GM19468 (cell line): ENCODE measurements around the gene UQCRQ.
"Not testable (repeated sequence)": the region's sequence is repeated elsewhere in the genome, so short reads cannot be mapped to it uniquely, and the experiment has no call there.

Experiments
- ATAC-seq: cut with Tn5 transposase; IDR thresholded peaks from one replicate; pipeline ENCODE4 v1.9.1; 2021; ENCODE audit warnings: mild to moderate bottlenecking, moderate library complexity, moderate number of reproducible peaks; ENCODE audit not compliant: unreplicated experiment; ENCODE audit errors: extremely low read depth

The UQCRQ gene

DNA sequence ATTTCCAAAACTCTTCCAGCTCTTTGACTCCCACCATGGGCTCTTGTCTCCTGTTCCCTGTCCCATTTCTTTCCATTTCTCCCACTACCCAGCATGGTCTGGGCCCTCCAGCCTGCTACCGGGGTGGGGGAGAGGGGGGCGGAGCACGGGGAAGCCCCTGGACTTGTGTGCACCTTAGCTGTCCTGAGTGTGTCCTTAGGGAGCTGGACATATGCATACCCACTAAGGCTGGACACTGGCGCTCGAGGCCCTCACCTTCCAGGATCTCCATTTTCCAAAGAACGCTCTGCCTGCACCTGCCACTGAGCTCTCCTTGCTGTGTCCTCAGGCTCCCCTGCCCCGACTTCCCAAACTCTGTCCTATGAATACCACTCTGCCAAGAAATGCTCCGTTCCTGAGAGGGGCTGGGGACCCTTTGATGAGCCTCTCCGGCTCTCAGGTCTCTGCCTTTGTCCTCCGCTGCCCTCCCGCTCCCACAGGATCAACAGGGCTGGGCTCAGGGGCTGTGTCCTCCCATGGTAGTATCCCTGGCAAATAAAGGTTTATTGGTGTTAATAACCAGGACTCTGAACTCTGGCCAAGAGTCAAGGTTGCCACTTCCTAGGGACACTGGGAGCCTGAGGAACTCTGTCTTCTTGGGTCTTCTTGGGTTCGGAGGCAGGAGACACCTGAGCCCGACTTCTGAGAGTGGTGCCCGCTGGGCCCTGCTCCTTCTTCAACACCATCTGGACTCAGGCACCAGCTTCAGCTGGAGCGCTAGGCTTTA is 35.2 kb upstream of the UQCRQ start:
- no peak for ATAC-seq

DNA sequence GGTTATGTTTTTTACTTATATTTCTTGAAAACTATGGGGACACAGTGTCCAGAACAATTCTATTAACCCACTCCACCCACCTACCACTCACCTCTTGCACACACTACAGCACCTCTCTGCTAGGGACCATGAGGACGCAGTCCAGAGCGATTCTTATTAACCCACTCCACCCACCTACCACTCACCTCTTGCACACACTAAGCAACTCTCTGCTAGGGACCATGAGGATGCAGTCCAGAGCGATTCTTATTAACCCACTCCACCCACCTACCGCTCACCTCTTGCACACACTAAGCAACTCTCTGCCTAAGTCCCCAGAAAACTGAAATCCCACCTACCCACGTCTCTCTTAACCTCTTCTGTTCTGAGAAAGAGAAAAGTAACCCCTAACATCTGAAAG is 33.8 kb upstream of the UQCRQ start:
- no peak for ATAC-seq

- ATAC-seq = no peak
These were observed 32.4 kb upstream of the UQCRQ start for GRCh38 chr5:132834057-132834456.

- ATAC-seq = no peak
These were observed 29.6 kb upstream of the UQCRQ start for GRCh38 chr5:132836852-132837251.

DNA sequence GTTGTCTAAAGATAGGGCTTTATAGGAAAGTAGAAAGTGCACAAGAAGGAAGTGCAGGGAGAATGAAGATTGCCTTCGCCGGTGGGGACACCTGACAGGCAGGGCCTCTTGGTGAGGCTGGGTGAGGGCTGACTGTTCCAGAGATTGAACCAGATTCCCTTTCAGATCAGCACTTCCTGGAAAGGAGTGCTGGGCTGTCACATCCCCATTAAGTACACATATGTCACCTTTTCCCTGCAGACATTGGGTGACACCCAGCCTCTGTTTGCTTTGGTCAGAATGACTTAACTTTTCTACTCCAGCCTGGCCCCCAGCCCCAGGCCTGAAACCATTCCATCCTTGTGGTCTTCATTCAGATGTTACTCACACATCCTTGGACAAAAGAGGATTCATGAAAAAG is 28.6 kb upstream of the UQCRQ start:
- ATAC-seq = no peak

DNA sequence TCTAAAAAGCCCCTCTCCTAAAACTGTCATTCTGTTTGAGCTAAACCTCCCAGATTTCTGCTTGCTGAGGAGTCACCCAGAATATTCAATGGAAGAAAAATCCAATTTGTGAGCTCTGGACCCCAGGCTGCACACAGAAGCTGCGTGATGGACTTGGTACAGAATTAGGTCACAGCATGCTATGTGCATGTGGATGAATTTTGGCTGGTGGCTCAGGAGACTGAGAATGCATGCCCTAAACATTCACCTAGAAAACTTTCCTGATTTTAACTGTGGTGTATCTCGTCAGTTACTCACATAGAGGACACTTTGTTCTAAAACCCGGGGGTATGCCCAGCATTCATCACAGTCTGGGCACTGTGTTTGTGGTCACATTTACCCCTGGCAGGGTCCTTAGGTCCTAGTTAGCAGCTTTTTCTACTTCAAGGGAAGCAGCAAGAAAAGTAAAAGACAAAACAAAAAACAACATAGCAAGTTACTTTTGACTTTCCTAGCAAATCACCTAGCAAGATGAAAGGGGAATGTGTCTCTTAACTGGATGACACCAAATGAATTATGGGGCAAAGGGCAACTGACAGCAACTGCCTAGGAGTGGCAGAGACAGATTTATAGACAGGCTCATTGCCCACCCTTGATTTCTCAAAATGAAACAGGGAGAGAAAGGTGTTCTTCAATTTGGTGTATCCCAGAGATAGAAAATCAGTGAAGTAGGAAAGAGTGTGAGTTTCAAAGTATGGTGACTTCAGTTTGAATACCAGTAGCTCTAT is 27.7 kb upstream of the UQCRQ start:
- ATAC-seq = no peak

DNA sequence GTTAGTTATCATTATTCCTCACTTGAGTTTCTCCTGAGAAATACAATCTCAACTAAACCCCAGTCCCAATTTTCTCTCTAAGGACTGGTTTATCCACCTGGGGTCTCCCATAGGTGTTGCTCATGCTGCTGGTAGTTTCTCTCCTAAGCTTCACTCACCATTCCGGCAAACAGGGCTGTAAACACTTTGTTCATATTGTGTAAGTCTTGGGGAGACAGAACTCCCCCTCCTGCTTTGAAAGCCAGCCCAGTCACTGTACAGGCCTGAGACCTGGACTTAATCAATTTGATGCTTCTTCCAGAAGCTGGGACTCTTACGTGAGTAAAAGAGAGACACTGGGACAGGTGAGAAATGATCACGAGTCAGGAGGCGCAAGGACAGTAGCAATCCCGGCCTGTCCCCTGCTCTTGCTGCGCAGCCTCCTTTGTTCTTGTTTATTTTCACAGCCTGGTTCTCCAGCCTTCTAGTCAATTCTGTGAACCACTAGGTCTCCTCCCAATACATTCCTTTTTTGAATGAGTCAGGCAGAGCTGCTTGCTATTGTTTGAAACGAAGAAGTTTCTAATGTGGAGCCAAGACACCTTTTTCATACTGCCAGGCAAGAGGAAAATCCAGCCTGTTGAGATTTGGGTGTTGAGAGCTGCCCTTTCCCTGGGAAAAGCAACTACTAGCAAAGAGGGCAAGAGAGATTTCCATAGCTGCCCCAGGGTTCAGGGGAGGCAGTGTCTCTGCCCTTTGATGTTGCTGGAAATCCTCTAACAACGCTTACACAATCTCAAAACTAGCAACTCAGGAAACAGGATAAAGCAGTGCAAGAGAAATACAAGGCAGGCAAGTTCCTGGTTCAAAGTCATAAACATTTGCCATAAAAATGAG is 26.8 kb upstream of the UQCRQ start:
- no peak for ATAC-seq

GRCh38 chr5:132840313-132840712 is 26.1 kb upstream of the UQCRQ start:
- no peak for ATAC-seq

DNA sequence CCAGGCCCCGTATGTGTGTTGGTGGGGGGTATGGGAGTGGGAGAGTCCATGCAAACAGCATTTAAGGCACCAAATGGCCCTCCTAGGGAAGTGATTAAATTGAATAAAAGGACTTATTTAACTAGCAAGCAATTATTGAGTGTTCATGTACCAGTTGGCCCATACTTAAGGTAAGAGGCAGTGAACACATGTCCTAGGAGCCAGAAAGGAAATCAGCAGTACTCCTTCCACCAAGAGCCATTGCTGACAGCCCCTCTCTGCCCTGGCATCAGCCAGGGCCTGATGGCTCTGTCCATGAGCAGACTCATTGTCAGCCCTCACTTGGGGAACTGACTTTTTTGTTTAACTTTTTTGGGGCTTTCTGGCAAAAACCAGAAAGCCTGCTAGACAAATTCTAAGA is 25.5 kb upstream of the UQCRQ start:
- ATAC-seq = no peak

GRCh38 chr5:132841305-132841704 is 25.1 kb upstream of the UQCRQ start:
- no peak for ATAC-seq

- ATAC-seq = no peak
These were observed 18.2 kb upstream of the UQCRQ start for GRCh38 chr5:132848270-132848669.

- ATAC-seq = no peak
These were observed 17.1 kb upstream of the UQCRQ start for GRCh38 chr5:132849347-132849746.

- no peak for ATAC-seq
These were observed 16.4 kb upstream of the UQCRQ start for GRCh38 chr5:132850066-132850465.

DNA sequence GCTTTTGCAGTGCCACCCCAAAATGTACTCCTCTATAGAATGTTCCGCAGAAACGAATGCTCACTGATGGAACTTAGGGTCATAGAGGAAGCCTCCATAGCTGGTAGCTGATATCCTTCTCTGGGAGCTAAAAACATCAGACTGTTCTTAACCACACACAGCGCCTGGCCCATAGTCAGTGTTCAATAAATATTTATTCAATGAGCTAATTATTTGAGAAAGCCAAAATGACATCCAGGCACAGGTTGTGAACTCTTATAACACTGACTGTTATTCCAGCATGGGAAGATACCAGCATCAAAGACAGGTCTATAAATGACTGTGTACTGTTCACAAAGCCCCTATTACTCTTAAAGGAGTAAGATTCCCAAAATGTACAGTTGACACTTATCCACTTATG is 13.1 kb upstream of the UQCRQ start:
- ATAC-seq = no peak

DNA sequence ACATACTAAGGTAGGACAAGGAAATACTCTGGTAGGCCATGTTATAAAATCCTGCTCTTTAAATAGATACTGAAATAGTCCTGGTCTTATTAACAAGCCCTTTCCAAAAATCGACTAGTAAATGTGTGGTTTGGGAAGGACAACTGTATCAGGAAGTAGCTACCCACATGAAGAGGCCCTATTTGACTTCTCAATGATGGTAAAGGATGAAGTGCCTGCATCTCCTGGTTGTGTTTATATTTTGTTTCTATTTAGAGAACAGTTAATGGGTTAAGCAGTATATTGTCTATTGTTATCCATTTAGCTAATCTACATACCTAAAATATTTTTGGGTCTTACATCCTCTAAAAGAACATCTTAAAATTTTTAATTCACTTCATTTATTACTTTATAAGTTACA is 12.7 kb upstream of the UQCRQ start:
- no peak for ATAC-seq

- ATAC-seq = no peak
These were observed 12.1 kb upstream of the UQCRQ start for GRCh38 chr5:132854301-132854700.

DNA sequence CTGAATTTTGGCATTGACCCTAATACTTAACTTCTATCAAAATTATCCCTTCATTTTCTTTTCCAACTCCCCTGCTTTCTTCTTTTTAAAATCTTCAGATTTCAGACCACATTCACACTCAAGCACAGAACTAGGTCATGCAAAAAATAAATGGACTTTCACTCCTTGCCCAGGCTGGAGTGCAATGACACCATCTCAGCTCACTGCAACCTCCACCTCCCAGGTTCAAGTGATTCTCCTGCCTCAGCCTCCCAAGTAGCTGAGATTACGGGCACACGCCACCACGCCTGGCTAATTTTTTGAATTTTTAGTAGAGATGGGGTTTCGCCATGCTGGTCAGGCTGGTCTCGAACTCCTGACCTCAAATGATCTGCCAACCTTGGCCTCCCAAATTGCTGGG is 11.4 kb upstream of the UQCRQ start:
- not testable (repeated sequence) for ATAC-seq

GRCh38 chr5:132856011-132856410 is 10.4 kb upstream of the UQCRQ start:
- no peak for ATAC-seq

DNA sequence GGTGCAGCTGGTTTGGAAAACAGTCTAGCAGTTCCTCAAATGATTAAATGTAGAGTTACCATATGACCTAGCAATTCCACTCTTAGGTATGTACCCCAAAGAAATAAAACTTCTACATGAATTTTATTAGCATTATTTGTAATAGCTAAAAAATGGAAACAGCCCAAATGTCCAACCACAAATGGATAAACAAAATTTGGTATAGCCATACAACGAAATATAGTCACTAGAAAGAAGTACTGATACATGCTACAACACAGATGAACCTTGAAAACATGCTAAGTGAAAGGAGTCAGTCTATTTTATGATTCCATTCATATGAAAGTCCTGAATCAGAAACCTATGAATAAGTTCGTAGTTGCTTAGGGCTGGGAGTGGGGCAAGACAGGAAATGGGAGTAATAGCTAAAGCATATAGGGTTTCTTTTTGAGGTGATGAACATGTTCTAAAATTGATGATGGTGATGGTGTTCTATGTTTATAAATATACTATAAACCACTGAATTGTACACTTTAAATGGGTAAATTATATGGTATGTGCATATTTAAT is 6.5 kb upstream of the UQCRQ start:
- ATAC-seq = no peak

DNA sequence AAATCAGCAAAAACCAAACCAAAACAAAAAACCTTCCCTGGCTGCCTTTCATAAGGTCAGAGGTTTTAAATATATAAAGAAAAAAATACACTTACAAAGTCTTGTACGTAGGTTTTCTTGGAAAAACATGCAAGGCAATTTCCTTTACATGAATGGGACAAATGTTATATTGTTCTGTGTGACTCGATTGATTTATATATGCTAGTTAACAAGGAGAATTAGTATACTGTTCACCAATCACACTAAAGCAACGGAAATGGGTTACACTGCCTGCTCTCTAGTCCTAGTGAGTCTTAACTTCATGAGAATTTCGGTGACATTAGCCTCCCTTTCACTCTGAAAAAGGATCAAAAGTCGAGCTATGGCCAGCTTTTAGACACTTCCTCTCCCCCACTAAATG is 5.7 kb upstream of the UQCRQ start:
- no peak for ATAC-seq
